H1 (cell line): Measurements from ENCODE around the gene CASTOR1. TPM values are rescaled to one million over a fixed set of nuclear protein-coding genes. Genes with fewer than 3 reads are reported as not detected.

Source experiments
- CTCF ChIA-PET: fragments of 300-600 bp; sonication (Branson Sonifier 250); formaldehyde crosslinking; loops from one replicate; lab custom pipeline; 2021; ENCODE audit not compliant: partially characterized antibody; lab: Charles Lee
- POLR2A ChIA-PET: fragments of 300-600 bp; sonication (Branson Sonifier 250); formaldehyde crosslinking; loops from one replicate; lab custom pipeline; 2021; ENCODE audit warnings: inconsistent platforms; ENCODE audit not compliant: partially characterized antibody; lab: Charles Lee
- DNase-seq, 2 experiments: peaks; one replicate each; pipeline versions ENCODE4 v3.0.0 to v3.0.0-alpha.2; 2010 to 2022; ENCODE audit warnings: low spot score in 2 of 2, low read depth in 1 of 2, mixed read lengths in 1 of 2
- FAIRE-seq: peaks from 2 replicates; lab custom pipeline; 2011; peaks lifted over from hg19 to GRCh38; lab: Jason Lieb, UNC
- H2AFZ ChIP-seq: 2 replicates; pipeline ENCODE4 v1.8.1; 2012; ENCODE audit warnings: low read length, inconsistent platforms
- H2AK5ac ChIP-seq: 2 replicates; pipeline ENCODE4 v1.6.1; 2013; ENCODE audit warnings: low read depth, low read length
- H2BK120ac ChIP-seq: replicated peaks from 2 replicates; pipeline ENCODE3; 2013; ENCODE audit warnings: low read depth, low read length, inconsistent platforms
- H2BK12ac ChIP-seq: 2 replicates; pipeline ENCODE4 v1.6.1; 2013; ENCODE audit warnings: low read depth, low read length
- H2BK15ac ChIP-seq: 2 replicates; pipeline ENCODE4 v1.6.1; 2013; ENCODE audit warnings: low read length
- H2BK20ac ChIP-seq: 2 replicates; pipeline ENCODE4 v1.6.1; 2013; ENCODE audit warnings: low read length
- H2BK5ac ChIP-seq: 2 replicates; pipeline ENCODE4 v1.6.1; 2013; ENCODE audit warnings: low read depth, low read length
- H3K14ac ChIP-seq: 2 replicates; pipeline ENCODE4 v1.6.1; 2013; ENCODE audit warnings: inconsistent platforms; ENCODE audit not compliant: insufficient read length
- H3K18ac ChIP-seq: 2 replicates; pipeline ENCODE4 v1.6.1; 2013; ENCODE audit warnings: low read length; ENCODE audit errors: extremely low read depth
- H3K23ac ChIP-seq: 2 replicates; pipeline ENCODE4 v1.6.1; 2013; ENCODE audit warnings: inconsistent platforms; ENCODE audit not compliant: insufficient read length
- H3K23me2 ChIP-seq: 2 replicates; pipeline ENCODE4 v1.6.1; 2013; ENCODE audit warnings: low read depth, low read length
- H3K27ac ChIP-seq: 2 replicates; pipeline ENCODE4 v1.6.1; 2011; ENCODE audit warnings: low read depth, low read length, inconsistent platforms
- H3K27me3 ChIP-seq, 4 experiments: replicated peaks in 1 of 4; 1 replicate in 1 of 4; 2 replicates in 3 of 4; pipeline versions ENCODE4 v1.6.1 to v1.8.1; 2011 to 2013; ENCODE audit warnings: low read length in 3 of 4, mild to moderate bottlenecking in 3 of 4, inconsistent platforms in 2 of 4, mixed read lengths in 2 of 4, moderate library complexity in 1 of 4; ENCODE audit not compliant: control insufficient read depth in 3 of 4, insufficient read depth in 3 of 4; ENCODE audit errors: extremely low read depth in 1 of 4
- H3K36me3 ChIP-seq, 4 experiments: 2 replicates each; pipeline versions ENCODE4 v1.6.1 to v1.8.1; 2011 to 2013; ENCODE audit warnings: mild to moderate bottlenecking in 4 of 4, low read length in 3 of 4, moderate library complexity in 2 of 4, control low read depth in 1 of 4, inconsistent platforms in 1 of 4; ENCODE audit not compliant: insufficient read depth in 4 of 4, control insufficient read depth in 2 of 4
- H3K4ac ChIP-seq: replicated peaks from 2 replicates; pipeline ENCODE3; 2013; ENCODE audit warnings: low read length, low read depth, mixed read lengths, inconsistent platforms; ENCODE audit not compliant: insufficient read length
- H3K4me1 ChIP-seq, 4 experiments: replicated peaks in 1 of 4; 1 replicate in 1 of 4; 2 replicates in 3 of 4; pipeline versions ENCODE4 v1.6.1 to v1.8.1; 2011 to 2013; ENCODE audit warnings: low read length in 3 of 4, inconsistent platforms in 2 of 4, mixed read lengths in 1 of 4; ENCODE audit not compliant: insufficient read depth in 4 of 4, control insufficient read depth in 3 of 4
- H3K4me2 ChIP-seq, 2 experiments: 2 replicates each; pipeline versions ENCODE4 v1.6.1 to v1.8.1; 2011 to 2013; ENCODE audit warnings: low read depth in 2 of 2, low read length in 2 of 2, control low read depth in 1 of 2, inconsistent platforms in 1 of 2, mild to moderate bottlenecking in 1 of 2; ENCODE audit not compliant: insufficient read depth in 1 of 2
- H3K4me3 ChIP-seq, 4 experiments: fragments of 200-600, 300-600 bp in 1 of 4; sonication (generic), shearing (Covaris generic), sonication (Bioruptor Twin) in 1 of 4; 2 replicates each; pipeline versions ENCODE4 v1.5.1 to v1.8.1; 2011 to 2016; ENCODE audit warnings: low read length in 4 of 4, low read depth in 3 of 4, control low read depth in 2 of 4, inconsistent platforms in 2 of 4, mild to moderate bottlenecking in 2 of 4, mixed read lengths in 1 of 4, moderate library complexity in 1 of 4; ENCODE audit not compliant: insufficient read depth in 2 of 4; ENCODE audit errors: extremely low read depth in 1 of 4
- H3K56ac ChIP-seq: replicated peaks from 2 replicates; pipeline ENCODE3; 2013; ENCODE audit warnings: low read depth, mild to moderate bottlenecking, mixed read lengths, low read length, inconsistent platforms; ENCODE audit not compliant: insufficient read length
- H3K79me1 ChIP-seq: 2 replicates; pipeline ENCODE4 v1.6.1; 2013; ENCODE audit warnings: low read depth, low read length, control low read depth
- H3K79me2 ChIP-seq, 2 experiments: 2 replicates each; pipeline versions ENCODE4 v1.6.1 to v1.8.1; 2012 to 2013; ENCODE audit warnings: low read length in 2 of 2, mild to moderate bottlenecking in 2 of 2, inconsistent platforms in 1 of 2; ENCODE audit not compliant: insufficient read depth in 2 of 2, control insufficient read depth in 1 of 2
- H3K9ac ChIP-seq, 4 experiments: replicated peaks in 1 of 4; 1 replicate in 1 of 4; 2 replicates in 3 of 4; pipeline versions ENCODE4 v1.6.1 to v1.8.1; 2011 to 2013; ENCODE audit warnings: low read depth in 3 of 4, low read length in 3 of 4, control low read depth in 2 of 4, mild to moderate bottlenecking in 2 of 4, moderate library complexity in 2 of 4, inconsistent platforms in 1 of 4; ENCODE audit errors: extremely low read depth in 1 of 4
- H3K9me3 ChIP-seq, 2 experiments: 2 replicates each; pipeline versions ENCODE4 v1.6.1 to v1.8.1; 2012 to 2013; ENCODE audit warnings: mild to moderate bottlenecking in 2 of 2, moderate library complexity in 2 of 2, control low read depth in 1 of 2, inconsistent platforms in 1 of 2, low read depth in 1 of 2, low read length in 1 of 2, mixed read lengths in 1 of 2; ENCODE audit not compliant: insufficient read depth in 2 of 2
- H4K20me1 ChIP-seq, 2 experiments: replicated peaks in 1 of 2; 2 replicates each; pipeline versions ENCODE3 to v1.8.1; 2011 to 2013; ENCODE audit warnings: inconsistent platforms in 2 of 2, low read length in 2 of 2, mild to moderate bottlenecking in 1 of 2; ENCODE audit not compliant: insufficient read depth in 2 of 2, control insufficient read depth in 1 of 2
- H4K5ac ChIP-seq: 2 replicates; pipeline ENCODE4 v1.6.1; 2013; ENCODE audit warnings: low read length, low read depth, mixed read lengths, inconsistent platforms; ENCODE audit not compliant: insufficient read length
- H4K8ac ChIP-seq: 2 replicates; pipeline ENCODE4 v1.8.0; 2013; ENCODE audit warnings: mild to moderate bottlenecking, moderate library complexity, low read length, inconsistent platforms; ENCODE audit not compliant: insufficient read depth; ENCODE audit errors: extremely low read depth
- H4K91ac ChIP-seq: replicated peaks from 2 replicates; pipeline ENCODE3; 2013; ENCODE audit warnings: low read length, mixed read lengths, inconsistent platforms; ENCODE audit not compliant: insufficient read length
- BACH1 ChIP-seq: IDR thresholded peaks from 2 replicates; pipeline ENCODE4 v1.6.1; 2012; ENCODE audit warnings: low read length, improper control_type of control experiment
- CHD2 ChIP-seq: IDR thresholded peaks from 2 replicates; pipeline ENCODE4 v1.6.1; 2012; ENCODE audit warnings: low read length, improper control_type of control experiment
- CREB1 ChIP-seq: IDR thresholded peaks from 2 replicates; pipeline ENCODE4 v1.6.1; 2012; ENCODE audit warnings: inconsistent platforms
- GTF2F1 ChIP-seq: IDR thresholded peaks from 2 replicates; pipeline ENCODE4 v1.6.1; 2012; ENCODE audit warnings: low read depth, low read length, improper control_type of control experiment, borderline replicate concordance
- TAF7 ChIP-seq: optimal IDR thresholded peaks from 2 replicates; pipeline ENCODE3; 2011; ENCODE audit warnings: low read depth, mild to moderate bottlenecking, inconsistent platforms, low read length, moderate library complexity, borderline replicate concordance
- whole genome bisulfite sequencing, 2 experiments: shearing (Covaris generic) in 1 of 2; methylation state at CpG; one replicate each; pipeline versions ENCODE4 v1.1.6 to v1.1.7; 2013 to 2015; ENCODE audit warnings: low lambda C conversion rate in 2 of 2, mixed read lengths in 2 of 2, inconsistent platforms in 1 of 2, low coverage in 1 of 2, missing lambda C conversion rate in 1 of 2; ENCODE audit not compliant: insufficient replicate concordance in 2 of 2, insufficient coverage in 1 of 2, insufficient read length in 1 of 2; ENCODE audit errors: extremely low coverage in 1 of 2, missing lambda C conversion rate in 1 of 2; 5-methylcytosine and 5-hydroxymethylcytosine counted together
- polyA plus RNA-seq, 7 experiments: library from polyadenylated mRNA; depleted of rRNA in 3 of 7; stranded (reverse) in 5 of 7; unstranded in 2 of 7; fragments of >200 nt in 5 of 7; fragments of 200-250 nt in 2 of 7; gene quantifications; 1 replicate in 5 of 7; 2 replicates in 1 of 7; 4 replicates in 1 of 7; pipeline versions ENCODE4 v1.2.1 to v1.2.3, GENCODE V29; 2011 to 2013; ENCODE audit warnings: missing spikeins in 2 of 7, mixed read lengths in 2 of 7
- total RNA-seq: library from RNA; stranded (reverse); fragmentation: NEBNext Ultra II Directional; extraction: Animal tissue kit (Norgen Biotek cat#: 25700); gene quantifications from 2 replicates; pipeline ENCODE4 v1.2.1, GENCODE V29; 2021
- TF ChIP-seq, protein P1 (sequence below): IDR thresholded peaks from 2 replicates; pipeline ENCODE4 v1.6.1; 2012; ENCODE audit warnings: inconsistent platforms
- TF ChIP-seq, protein P2 (sequence below), 3 experiments: IDR thresholded peaks; 1 replicate in 2 of 3; 2 replicates in 1 of 3; pipeline versions ENCODE4 v1.5.1 to v1.6.1; 2011; ENCODE audit warnings: low read length in 3 of 3, mild to moderate bottlenecking in 3 of 3, inconsistent platforms in 2 of 3, low read depth in 1 of 3, moderate library complexity in 1 of 3; ENCODE audit not compliant: insufficient read depth in 1 of 3; ENCODE audit errors: control extremely low read depth in 1 of 3

Gene CASTOR1
- total and polyA plus RNA-seq, 2 of the 8 experiments (the other 6 are each of a cell fraction or from before 2014, with no cell fraction given) = 10.3 to 36.0 TPM

DNA sequence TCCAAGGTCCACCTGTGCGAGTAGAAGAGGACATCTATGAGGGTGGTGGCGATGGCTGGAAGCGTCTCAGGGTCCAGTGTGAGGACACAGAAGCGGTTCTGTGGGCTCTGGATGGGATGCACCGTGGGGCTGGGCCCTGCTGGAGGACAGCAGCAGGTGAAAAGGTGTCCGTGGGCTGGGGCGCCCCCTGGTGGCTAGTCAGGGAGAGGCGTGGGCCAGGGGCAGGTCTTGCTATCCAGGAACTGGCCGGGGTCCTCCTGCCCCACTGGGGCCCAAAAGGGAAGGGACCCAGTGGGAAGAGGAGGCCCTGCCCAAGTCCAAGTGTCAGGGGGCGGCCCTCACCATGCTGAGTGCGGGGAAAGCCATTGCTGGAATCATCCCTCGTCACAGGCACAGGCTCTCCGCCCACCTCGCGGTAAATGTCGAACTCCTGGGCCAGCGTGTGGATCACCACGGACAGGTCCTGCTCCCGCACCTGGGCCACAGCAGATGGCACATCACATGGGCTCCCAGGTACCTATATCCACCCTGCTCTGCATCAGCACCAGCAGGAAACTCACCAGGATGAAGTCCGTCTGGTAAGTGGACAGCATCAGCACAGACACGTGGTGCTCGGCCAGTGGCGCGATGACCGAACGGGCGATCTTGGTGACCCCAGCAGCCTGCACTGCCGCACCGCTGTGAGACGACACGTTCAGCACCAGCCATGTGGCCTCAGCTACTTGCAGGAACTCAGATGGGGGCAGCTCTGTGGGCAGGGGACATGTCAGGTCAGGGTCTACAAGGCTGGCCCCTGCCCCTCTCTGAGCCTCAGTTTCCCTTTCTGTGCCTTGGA lies 2.3 kb downstream of the CASTOR1 start:
- 70% methylated on average over 31 of the region's 31 CpGs; no CpG with 5 or more reads in 1 of the 2 experiments for WGBS, 2 experiments
- FAIRE-seq (no peak), DNase-seq (peak; percentile 67 to 98)
- H3K4me1 ChIP-seq = peaks cover 0 to 19% (median 14%) of the 10 kb centered on the region in 4 experiments; a peak in 6 of 7 replicates
- no peak overlapping the region for H3K27ac ChIP-seq
- POLR2A ChIA-PET = interaction anchor here (1.2 to 3.6 kb wide), 3 partner anchors 8 to 138 kb away, joined by 3 to 17 read pairs (median 6); partner anchors contain the start of genes CCDC157, MTFP1 and SF3A1
- H3K56ac ChIP-seq = no peak overlapping the region
- peak overlapping the region; percentile 10; the same call in 1 of the 2 replicates for H2BK12ac ChIP-seq
- peaks cover 0 to 4% of the 10 kb centered on the region in 2 experiments for H4K20me1 ChIP-seq
- H3K14ac ChIP-seq = no peak overlapping the region
- H3K4ac ChIP-seq = no peak overlapping the region
- no peaks in the 10 kb centered on the region for H3K27me3 ChIP-seq
- H2AFZ ChIP-seq = no peak overlapping the region
- H3K9me3 ChIP-seq = no peaks in the 10 kb centered on the region
- no peak overlapping the region for H3K4me2 ChIP-seq
- H2BK15ac ChIP-seq = peak overlapping the region; percentile 53; the same call in 1 of the 2 replicates
- no peak overlapping the region for H3K23ac ChIP-seq
- H2BK5ac ChIP-seq = no peak overlapping the region
- H2BK120ac ChIP-seq = no peak overlapping the region
- peak overlapping the region; percentile 11; the same call in 1 of the 2 replicates for H2AK5ac ChIP-seq
- CTCF ChIA-PET = interaction anchor here (0.6 to 9.1 kb wide), 38 partner anchors 9 to 377 kb away, joined by 3 to 203 read pairs (median 6); partner anchors contain the start of genes CCDC157, RNF215, SF3A1 and TBC1D10A
- peak overlapping the region; percentile 66; the same call in 1 of the 2 replicates for H3K18ac ChIP-seq
- peak overlapping the region; percentile 20 for H4K91ac ChIP-seq
- H4K8ac ChIP-seq = no peak overlapping the region
- H3K79me1 ChIP-seq = no peaks in the 10 kb centered on the region
- H4K5ac ChIP-seq = no peak overlapping the region
- H3K23me2 ChIP-seq = peaks cover 12% of the 10 kb centered on the region; the same call in 1 of the 2 replicates
- H3K4me3 ChIP-seq = no peak overlapping the region
- no peaks in the 10 kb centered on the region for H3K36me3 ChIP-seq
- H3K79me2 ChIP-seq = no peaks in the 10 kb centered on the region
- H2BK20ac ChIP-seq = no peak overlapping the region
- no peak overlapping the region for H3K9ac ChIP-seq
- TF ChIP-seq GTF2F1 = no peak
- TF ChIP-seq CREB1 = peak; percentile 30; the same call in 1 of the 2 replicates
- TF ChIP-seq, protein P1, sequence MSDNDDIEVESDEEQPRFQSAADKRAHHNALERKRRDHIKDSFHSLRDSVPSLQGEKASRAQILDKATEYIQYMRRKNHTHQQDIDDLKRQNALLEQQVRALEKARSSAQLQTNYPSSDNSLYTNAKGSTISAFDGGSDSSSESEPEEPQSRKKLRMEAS = peak; percentile 32; the same call in 1 of the 2 replicates
- TF ChIP-seq, protein P2, sequence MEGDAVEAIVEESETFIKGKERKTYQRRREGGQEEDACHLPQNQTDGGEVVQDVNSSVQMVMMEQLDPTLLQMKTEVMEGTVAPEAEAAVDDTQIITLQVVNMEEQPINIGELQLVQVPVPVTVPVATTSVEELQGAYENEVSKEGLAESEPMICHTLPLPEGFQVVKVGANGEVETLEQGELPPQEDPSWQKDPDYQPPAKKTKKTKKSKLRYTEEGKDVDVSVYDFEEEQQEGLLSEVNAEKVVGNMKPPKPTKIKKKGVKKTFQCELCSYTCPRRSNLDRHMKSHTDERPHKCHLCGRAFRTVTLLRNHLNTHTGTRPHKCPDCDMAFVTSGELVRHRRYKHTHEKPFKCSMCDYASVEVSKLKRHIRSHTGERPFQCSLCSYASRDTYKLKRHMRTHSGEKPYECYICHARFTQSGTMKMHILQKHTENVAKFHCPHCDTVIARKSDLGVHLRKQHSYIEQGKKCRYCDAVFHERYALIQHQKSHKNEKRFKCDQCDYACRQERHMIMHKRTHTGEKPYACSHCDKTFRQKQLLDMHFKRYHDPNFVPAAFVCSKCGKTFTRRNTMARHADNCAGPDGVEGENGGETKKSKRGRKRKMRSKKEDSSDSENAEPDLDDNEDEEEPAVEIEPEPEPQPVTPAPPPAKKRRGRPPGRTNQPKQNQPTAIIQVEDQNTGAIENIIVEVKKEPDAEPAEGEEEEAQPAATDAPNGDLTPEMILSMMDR (IDR thresholded peaks at IDR 0.05; ENCODE audit: control extremely low read depth in 1 of 3, insufficient read depth in 1 of 3, low read depth in 1 of 3, low read length in 3 of 3) = peak; percentile 90 to 98 (median 93)
- TF ChIP-seq BACH1 = 0 out of 2 replicates have a peak, but pooled peaks have one; percentile 24
- TF ChIP-seq CHD2 = no peak
- no peak for TF ChIP-seq TAF7
